ENCODE results near the gene KIF14.

DNA sequence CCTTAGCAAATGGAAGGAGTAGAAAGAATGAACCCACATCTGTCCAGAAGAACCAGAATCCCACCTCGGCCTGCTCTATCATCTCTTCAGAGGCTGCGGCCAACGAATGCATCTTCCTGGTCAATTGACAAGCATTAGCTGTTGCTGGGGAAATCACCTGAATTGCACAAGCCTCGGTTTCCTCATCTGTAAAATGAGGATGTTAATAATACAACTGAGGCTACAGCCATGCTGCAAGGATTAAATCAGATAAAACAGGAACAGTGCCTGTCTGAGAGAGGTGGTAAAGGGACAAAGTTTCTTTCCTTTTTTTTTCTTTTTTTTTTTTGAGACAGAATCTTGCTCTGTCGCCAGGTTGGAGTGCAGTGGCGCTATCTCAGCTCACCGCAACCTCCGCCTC is 99.8 kb downstream of the KIF14 start:
- TF ChIP-seq, protein P1, sequence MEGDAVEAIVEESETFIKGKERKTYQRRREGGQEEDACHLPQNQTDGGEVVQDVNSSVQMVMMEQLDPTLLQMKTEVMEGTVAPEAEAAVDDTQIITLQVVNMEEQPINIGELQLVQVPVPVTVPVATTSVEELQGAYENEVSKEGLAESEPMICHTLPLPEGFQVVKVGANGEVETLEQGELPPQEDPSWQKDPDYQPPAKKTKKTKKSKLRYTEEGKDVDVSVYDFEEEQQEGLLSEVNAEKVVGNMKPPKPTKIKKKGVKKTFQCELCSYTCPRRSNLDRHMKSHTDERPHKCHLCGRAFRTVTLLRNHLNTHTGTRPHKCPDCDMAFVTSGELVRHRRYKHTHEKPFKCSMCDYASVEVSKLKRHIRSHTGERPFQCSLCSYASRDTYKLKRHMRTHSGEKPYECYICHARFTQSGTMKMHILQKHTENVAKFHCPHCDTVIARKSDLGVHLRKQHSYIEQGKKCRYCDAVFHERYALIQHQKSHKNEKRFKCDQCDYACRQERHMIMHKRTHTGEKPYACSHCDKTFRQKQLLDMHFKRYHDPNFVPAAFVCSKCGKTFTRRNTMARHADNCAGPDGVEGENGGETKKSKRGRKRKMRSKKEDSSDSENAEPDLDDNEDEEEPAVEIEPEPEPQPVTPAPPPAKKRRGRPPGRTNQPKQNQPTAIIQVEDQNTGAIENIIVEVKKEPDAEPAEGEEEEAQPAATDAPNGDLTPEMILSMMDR (IDR thresholded peaks at IDR 0.05): no peak
- TF ChIP-seq POLR2A (IDR thresholded peaks at IDR 0.05): no peak
- no peak for TF ChIP-seq EP300 (IDR thresholded peaks at IDR 0.05)

Measured in tibial nerve (tissue), 4 donors.